HTERT RPE-1 (cell line): Measurements from ENCODE around the gene LRGUK.

Experiments
- in situ Hi-C: fragments of 300-500 bp; cut with MboI; formaldehyde crosslinking; loops from 4 replicates; pipeline ENCODE4 v1.14.3; 2020; ENCODE audit warnings: low sequenced_read_pairs

LRGUK gene

GRCh38 chr7:134182078-134182477 is 54.9 kb downstream of the LRGUK start:
- in situ Hi-C loops = no loop called here

DNA sequence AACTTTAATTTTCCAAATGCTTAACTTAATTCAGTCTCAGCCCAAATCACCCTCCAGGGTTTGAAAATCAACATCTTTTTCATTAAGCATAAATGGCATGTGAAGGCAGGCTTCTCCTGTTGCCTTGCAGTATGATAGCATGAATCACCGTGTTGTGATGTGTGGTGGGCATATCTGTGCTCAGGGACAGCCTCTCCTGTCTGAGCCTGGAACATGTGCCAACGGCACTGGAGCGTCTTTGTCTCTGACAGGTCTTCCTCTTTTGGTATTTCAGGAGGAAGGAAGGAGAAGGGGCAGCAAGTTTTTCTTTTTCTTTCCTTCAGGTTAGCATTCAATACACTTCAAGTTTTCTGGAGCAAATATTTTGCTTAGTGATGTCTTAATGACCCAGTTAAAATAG is 57.6 kb downstream of the LRGUK start:
- in situ Hi-C loops = no loop called here

- in situ Hi-C loops = no loop called here
Measured at GRCh38 chr7:134186027-134186426, 58.9 kb downstream of the LRGUK start.

- in situ Hi-C loops = no loop called here
Measured at GRCh38 chr7:134186801-134187200, 59.7 kb downstream of the LRGUK start.

GRCh38 chr7:134187893-134188292 is 60.8 kb downstream of the LRGUK start:
- in situ Hi-C loops = no loop called here

DNA sequence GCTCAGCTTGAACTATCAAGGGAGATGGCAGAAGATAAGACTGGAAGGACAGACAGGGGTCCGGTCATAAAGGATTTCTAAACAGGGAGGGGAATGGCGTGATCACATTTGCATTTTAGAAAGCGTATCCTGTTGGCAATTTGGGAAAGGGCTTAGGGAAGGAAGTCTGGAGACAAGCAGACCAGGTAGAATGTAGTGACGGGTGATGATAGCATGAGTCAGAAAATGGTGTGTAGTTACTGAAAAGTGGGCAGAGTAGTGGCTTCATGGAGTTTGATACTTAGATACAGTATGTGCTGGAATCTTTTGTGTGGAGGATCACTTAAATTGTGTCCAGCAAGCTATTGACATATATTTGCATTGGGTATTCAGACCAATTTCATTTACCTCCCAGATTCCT is 61.2 kb downstream of the LRGUK start:
- in situ Hi-C loops = no loop called here

DNA sequence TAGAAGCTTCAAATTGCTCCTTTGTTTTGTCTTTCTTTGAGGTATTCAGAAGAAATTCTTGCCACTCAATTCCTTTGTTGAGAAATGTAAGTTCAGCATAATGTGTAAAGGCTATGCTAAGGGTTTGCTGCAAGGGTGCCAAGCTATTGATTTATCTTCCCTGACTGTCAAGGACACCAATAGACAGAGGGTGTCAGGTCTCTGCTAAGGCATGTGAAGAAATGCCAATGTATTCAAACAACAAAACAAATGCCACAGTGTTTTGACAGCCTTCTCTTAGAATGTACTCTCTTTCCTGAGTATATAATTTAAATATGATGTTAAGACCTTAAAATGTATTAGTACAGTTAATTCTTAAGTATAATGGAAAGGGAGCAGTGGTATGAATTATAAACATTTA is 62.4 kb downstream of the LRGUK start:
- in situ Hi-C loops = no loop called here

DNA sequence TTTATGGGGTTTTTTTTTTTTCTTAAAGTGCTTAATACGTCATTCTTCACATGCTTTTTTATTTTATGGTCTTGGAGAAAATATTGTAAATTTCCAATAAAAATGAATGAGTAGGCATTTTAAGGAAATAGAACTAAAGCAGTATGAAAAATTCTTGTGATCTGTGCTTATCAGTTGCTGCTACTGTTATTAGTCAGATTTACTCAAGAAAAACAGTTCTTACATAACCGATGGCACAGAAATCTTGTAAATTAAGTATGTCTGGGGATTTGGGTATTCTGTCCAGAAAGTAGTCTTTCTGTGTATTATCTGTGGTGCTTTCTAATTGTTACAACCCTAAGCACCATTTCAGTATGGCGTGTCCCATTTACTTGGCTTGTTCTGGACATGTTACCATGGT is 64.7 kb downstream of the LRGUK start:
- in situ Hi-C loops = no loop called here

GRCh38 chr7:134193240-134193639 is 66.1 kb downstream of the LRGUK start:
- in situ Hi-C loops = no loop called here

- in situ Hi-C loops = no loop called here
Measured at GRCh38 chr7:134195252-134195651, 68.1 kb downstream of the LRGUK start.

DNA sequence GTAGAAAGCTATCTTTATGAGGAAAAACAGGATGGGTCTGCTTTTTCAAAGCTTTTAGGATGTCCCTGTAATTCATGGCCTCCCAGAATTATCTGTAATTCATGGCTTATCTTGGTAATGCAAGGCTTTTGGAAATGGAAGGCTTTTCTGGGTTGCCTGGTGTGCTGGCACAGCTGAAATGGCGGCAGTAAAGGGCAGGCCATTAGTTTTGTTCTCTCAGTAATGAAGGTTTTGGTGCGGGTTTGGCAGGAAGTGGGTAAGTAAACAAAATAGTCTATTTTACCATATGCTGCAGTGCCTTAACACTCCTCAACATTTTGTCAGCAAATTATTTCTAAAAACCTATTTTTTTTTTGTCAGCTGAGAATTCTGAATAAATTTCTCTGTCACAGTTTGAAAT is 69.3 kb downstream of the LRGUK start:
- in situ Hi-C loops = no loop called here

- in situ Hi-C loops = no loop called here
Measured at GRCh38 chr7:134197345-134197744, 70.2 kb downstream of the LRGUK start.

- in situ Hi-C loops = no loop called here
Measured at GRCh38 chr7:134200970-134201369, 73.8 kb downstream of the LRGUK start.

DNA sequence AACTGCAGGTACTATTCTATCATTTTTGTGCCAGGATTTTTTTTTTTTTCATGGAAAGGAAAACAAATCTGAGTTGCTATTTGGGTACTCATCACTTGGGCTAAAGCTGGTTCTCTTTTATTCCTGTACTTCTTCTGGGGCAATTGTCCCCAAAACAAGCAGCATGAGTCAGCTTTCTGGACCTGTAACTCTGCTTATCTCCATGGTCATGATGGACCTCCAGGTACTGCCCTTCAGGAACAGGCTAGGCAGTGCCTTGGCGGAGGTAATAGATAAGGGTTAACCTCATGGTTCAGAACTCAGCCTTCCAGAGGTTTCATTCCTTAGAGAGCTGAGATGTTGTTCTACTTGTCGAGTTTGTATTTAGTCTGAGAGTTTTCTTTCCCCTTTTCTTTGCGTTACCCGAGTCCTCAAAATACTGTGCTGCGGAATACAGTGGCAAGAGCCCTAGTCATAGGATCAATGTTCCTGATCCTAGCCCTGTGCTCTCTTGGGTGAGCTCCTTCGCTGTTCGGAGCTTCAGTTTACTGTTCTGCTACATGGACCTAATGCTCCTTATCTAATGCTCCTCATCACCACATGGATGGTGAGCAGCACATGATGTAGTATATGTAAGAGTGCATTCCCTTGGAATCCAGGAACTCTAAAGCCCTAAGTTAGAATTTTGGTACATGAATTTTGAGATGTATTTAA is 74.6 kb downstream of the LRGUK start:
- in situ Hi-C loops = no loop called here

DNA sequence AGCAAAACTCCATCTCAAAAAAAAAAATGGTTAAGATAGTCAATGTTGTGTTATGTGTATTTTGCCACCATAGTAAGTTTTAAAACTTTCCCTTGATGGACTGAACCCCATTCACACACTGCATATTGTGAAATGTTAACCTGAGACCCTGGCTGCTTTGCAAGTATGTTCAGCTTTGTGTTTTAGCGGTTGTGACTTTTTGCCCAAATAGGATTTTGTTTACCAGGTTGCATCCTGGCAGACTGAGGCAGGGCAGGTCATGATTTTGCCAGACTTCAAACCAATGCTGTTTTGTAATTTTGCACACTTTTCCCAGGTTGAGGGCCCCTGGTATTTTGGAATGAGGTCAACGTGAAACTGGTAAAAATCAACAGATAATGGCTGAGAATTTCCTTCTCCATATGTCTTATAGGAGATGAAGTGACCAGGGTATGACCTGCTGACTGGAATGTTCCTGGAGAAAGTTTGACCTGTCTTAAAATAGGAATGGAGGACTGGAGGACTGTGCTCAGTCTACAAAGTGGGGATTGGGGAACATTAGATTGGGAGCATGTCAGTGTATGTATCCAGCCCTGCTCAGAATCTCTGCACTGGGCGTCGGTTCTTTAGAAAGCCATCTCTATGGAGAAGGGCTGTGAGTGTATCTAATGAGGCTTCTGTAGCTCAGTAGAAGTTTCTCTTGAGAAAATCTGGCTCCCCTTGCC is 76.2 kb downstream of the LRGUK start:
- in situ Hi-C loops = no loop called here

DNA sequence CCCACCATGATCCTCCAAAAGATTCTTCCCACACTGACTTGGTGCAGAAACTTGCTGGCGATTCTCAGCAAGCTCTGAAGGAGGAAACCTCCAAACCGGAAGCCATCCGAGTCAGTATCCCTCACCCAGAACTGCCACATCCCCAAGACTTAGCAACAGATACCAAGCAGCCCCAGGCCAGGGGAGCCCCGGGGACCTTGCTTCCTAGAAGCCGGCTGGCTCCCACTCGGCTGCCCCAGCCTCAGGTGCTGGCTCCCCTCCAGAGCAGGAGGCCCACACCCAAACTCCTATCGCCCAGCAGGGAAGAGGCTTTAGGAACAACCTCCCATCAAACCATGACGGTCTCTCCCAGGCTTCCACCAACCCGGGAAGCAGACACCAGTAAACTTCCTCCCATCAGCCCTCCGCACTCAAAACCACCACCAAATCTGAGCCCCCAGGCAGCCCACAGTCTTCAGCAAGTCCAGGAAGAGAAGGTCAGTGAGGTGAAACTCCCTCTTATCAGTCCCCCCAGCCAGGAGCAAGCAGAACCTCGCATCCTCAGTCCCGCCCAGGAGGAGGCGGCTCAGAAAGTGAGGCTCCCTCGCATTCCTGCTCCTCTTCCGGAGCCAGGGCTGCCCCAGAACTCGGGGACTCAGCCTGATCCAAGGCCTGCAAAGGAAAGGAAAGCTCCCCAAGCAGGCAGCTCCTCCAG is 82.3 kb downstream of the LRGUK start:
- in situ Hi-C loops = no loop called here

DNA sequence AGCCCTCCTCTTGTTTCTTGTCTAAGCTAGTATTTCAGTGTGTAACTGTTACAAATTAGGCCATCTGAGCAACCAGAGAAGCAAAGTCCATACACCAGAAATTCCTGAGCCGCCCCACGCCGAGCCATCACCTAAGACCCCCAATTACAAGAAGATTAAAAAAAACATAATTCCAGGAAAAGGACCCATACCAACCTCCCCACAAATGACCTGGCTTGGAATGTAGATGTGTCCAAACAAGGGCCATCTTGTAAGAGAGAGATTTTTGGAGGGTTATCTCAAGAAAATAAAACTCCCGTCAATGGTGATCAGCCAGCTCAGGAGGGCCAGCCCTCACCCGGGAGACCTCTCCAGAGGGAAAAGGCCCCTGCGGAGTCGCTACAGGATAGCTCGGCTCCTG is 83.1 kb downstream of the LRGUK start:
- in situ Hi-C loops = no loop called here

- in situ Hi-C loops = no loop called here
Measured at GRCh38 chr7:134210976-134211663, 84.0 kb downstream of the LRGUK start.

DNA sequence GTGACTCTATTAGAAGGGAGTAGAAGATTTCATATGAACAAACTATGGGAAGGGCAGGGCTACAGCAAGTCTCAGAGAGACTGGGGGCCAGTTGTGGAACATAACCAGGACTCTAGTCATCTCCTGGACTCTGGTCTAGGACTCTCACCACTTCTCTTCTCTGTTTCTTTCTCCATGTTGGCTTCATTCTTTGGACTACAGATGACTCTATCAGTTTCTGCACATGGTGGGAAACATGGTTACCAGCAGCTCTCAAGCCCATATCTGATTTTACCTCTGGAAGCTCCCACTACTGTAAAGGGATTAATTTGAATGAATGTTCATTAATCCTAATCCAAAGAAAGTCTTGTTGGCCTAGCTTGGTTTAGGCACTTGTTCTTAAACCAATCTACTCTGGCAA is 84.7 kb downstream of the LRGUK start:
- in situ Hi-C loops = no loop called here

DNA sequence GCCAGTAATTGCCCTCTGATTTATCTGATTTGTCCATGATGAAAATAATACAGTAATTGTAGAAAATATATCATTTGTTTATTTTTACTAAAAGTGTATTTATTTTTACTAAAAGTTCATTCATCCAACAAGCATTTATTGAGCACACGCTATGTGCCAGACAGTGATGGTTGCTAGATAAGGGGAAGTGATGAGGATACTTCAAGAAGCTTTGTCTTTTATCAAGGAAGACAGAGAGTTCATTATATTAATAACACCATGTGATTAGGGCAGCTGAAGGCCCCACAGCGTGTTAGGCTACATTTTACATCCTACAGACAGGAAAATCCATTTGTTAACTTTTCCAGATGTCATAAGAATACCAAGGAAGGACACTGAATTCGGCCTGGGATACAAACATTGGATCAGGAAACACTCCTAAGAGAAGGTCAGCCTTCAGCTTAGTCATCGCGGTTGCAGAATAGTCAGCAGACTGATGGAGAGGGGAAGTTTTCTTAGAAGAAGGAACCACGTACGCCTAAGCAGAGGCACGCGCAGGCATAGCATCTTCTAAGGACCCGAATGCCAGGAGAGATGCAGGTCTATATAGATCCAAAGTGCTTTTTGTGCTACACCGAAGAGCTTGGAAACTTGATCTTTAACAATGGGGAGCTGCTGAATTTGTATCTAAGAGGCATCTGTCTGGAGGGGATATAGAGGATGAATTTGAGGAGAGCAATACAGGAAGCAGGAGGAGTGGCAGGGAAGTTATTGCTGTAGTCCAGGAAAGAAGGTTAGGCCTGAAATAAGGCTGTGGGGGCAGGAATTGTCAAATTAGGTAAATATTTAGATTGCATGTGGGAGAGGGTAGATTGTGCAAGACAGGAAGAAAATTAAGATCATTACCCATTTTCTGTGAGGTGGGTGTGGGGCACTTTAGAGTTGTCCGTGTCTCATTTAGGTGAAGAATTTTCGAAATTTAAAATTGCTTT is 85.7 kb downstream of the LRGUK start:
- in situ Hi-C loops = no loop called here
